GM12872 (cell line): ENCODE measurements around the gene THRB.

Experiments
- CTCF ChIP-seq: IDR thresholded peaks from 3 replicates; pipeline ENCODE4 v1.5.1; 2011; ENCODE audit warnings: low read depth, mild to moderate bottlenecking, low read length, moderate library complexity; ENCODE audit not compliant: insufficient read depth

Gene THRB

GRCh38 chr3:24195504-24196230 lies 299.0 kb downstream of the THRB start:
- TF ChIP-seq CTCF, result no peak

- TF ChIP-seq CTCF, result no peak
Measured at GRCh38 chr3:24192469-24193056, 302.1 kb downstream of the THRB start.

- TF ChIP-seq CTCF, result no peak
Measured at GRCh38 chr3:24191801-24192403, 302.7 kb downstream of the THRB start.

- no peak for TF ChIP-seq CTCF
Measured at GRCh38 chr3:24190256-24190655, 304.4 kb downstream of the THRB start.

- peak; percentile 75 for TF ChIP-seq CTCF
Measured at GRCh38 chr3:24185738-24186384, 308.8 kb downstream of the THRB start.

GRCh38 chr3:24184528-24185176 lies 310.0 kb downstream of the THRB start:
- TF ChIP-seq CTCF, result no peak

GRCh38 chr3:24182756-24183155 lies 311.9 kb downstream of the THRB start:
- no peak for TF ChIP-seq CTCF
